Ecto neural progenitor cell (in vitro differentiated cells): ENCODE measurements around the gene NAGK.
A peak's percentile ranks its signal among the peaks of the same experiment; 100 is the strongest.
"Not testable (repeated sequence)": the region's sequence is repeated elsewhere in the genome, so short reads cannot be mapped to it uniquely, and the experiment has no call there.

Experiments used
- DNase-seq: peaks from one replicate; pipeline ENCODE4 v3.0.0-alpha.2; 2018; ENCODE audit warnings: low spot score

Gene NAGK

GRCh38 chr2:71068218-71069035, at the start of gene NAGK:
Gene NAGK (plus strand): TSS chr2:71068648. CDS start chr2:71068684, 36 bp downstream.
- DNase-seq: peak; percentile 98

GRCh38 chr2:71019989-71020388, 48.5 kb upstream of the NAGK start:
- not testable (repeated sequence) for DNase-seq

- DNase-seq: not testable (repeated sequence)
Measured at GRCh38 chr2:71021394-71021793, 47.1 kb upstream of the NAGK start.

- not testable (repeated sequence) for DNase-seq
Measured at GRCh38 chr2:71023553-71024243, 44.8 kb upstream of the NAGK start.

GRCh38 chr2:71036296-71036695, 32.2 kb upstream of the NAGK start:
- DNase-seq: not testable (repeated sequence)

- DNase-seq: no peak
Measured at GRCh38 chr2:71042287-71042686, 26.2 kb upstream of the NAGK start.

GRCh38 chr2:71043531-71044407, 24.7 kb upstream of the NAGK start:
- no peak for DNase-seq

GRCh38 chr2:71045151-71045550, 23.3 kb upstream of the NAGK start:
- no peak for DNase-seq

- DNase-seq: no peak
Measured at GRCh38 chr2:71045865-71046548, 22.4 kb upstream of the NAGK start.

GRCh38 chr2:71048096-71048495, 20.4 kb upstream of the NAGK start:
- DNase-seq: no peak

GRCh38 chr2:71049704-71050360, 18.6 kb upstream of the NAGK start:
- not testable (repeated sequence) for DNase-seq

- not testable (repeated sequence) for DNase-seq
Measured at GRCh38 chr2:71055206-71055740, 13.2 kb upstream of the NAGK start.

GRCh38 chr2:71060211-71060610, 8.2 kb upstream of the NAGK start:
- DNase-seq: no peak

- no peak for DNase-seq
Measured at GRCh38 chr2:71060871-71061270, 7.6 kb upstream of the NAGK start.

- DNase-seq: no peak
Measured at GRCh38 chr2:71063216-71063615, 5.2 kb upstream of the NAGK start.

- no peak for DNase-seq
Measured at GRCh38 chr2:71064110-71064611, 4.3 kb upstream of the NAGK start.

GRCh38 chr2:71064754-71065621, 3.5 kb upstream of the NAGK start:
- DNase-seq: no peak

GRCh38 chr2:71066856-71067255, 1.6 kb upstream of the NAGK start:
- no peak for DNase-seq

- no peak for DNase-seq
Measured at GRCh38 chr2:71067567-71068217, 756 bp upstream of the NAGK start.
